RCC 7860 (cell line): ENCODE measurements around the gene RBM48.
A peak's percentile ranks its signal among the peaks of the same experiment; 100 is the strongest.
"Not testable (repeated sequence)": the region's sequence is repeated elsewhere in the genome, so short reads cannot be mapped to it uniquely, and the experiment has no call there.

ENCODE experiments used
- DNase-seq: peaks from one replicate; pipeline ENCODE4 v3.0.0-alpha.2; 2015; ENCODE audit warnings: low spot score
- FAIRE-seq: peaks from 2 replicates; lab custom pipeline; 2012; peaks lifted over from hg19 to GRCh38; lab: Jason Lieb, UNC

RBM48 gene

DNA sequence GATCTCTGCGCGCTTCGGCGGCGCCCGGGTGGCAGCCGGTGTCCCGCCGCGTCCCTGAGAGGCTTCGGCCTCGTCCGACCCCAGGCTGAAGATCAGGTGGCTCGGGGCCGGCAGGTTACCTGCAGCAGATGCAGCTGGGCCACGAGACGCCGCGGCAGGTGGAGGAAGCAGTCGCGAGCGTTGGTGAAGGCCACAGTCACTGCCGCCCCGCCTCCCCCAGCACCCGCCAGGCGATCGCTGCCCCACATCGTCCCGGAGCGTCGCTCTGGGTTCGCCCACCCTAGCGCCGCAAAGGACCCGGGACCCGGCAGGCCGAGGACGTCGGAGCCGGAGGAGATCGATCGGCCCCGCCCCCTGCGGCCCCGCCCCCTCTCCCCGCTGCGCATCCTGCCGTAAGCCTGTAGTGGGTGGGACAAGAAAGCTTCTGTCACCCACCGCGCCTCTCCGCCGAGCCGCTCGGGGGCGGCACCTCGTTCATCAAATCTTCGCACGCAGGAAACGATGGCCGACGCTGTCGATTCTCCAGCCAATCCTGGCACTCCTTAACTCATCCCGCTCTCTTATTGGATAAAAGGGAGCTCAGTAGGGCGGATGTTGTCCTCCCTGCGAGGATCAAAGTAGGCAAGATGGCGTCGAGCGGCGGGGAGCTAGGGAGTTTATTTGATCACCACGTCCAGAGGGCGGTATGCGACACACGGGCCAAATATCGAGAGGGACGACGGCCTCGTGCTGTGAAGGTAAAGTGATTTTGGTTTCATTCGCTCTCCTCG, at the start of gene RBM48, which contains the start of gene PEX1:
Gene RBM48 (plus strand): TSS at position 608 of the 770 bp plus-strand sequence. CDS start 19 bp downstream, at position 627.
Gene PEX1 (minus strand): TSS at position 333 of the 770 bp plus-strand sequence. CDS start 85 bp downstream, at position 248.
- peak; percentile 99 for DNase-seq
- peak; percentile 93 for FAIRE-seq

DNA sequence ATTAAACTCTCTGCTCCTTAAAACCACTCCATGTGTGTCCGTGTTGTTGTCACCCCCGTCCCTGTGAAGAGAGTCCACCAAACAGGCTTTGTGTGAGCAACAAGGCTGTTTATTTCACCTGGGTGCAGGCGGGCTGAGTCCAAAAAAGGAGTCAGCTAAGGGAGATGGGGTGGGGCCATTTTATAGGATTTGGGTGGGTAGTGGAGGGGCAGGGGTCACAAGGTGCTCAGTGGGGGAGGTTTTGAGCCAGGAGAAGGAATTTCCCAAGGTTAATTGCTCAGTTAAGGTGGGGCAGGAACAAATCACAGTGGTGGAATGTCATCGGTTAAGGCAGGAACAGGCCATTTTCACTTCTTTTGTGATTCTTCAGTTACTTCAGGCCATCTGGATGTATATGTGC, 49.4 kb upstream of the RBM48 start:
- DNase-seq, FAIRE-seq: not testable (repeated sequence)

DNA sequence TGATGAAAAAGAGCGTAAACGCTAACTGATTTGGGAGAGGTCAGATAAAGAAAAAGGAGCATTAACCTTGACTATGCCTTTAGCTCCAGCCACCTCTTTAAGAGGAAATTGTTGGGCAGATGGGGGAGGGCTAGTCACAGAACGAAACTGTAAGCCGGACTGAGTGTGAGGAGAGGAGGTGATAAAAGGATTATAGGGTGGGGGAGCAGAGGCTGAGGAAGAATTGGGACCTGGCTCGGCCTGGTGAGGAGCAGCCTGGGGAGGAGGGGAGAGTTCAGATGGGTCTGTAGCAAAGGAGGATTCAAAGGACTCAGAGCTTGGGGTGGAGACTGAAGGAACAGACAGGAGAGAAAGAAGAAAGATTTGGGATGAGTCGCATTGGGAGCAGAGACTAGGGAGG, 45.0 kb upstream of the RBM48 start:
- not testable (repeated sequence) for DNase-seq, FAIRE-seq

DNA sequence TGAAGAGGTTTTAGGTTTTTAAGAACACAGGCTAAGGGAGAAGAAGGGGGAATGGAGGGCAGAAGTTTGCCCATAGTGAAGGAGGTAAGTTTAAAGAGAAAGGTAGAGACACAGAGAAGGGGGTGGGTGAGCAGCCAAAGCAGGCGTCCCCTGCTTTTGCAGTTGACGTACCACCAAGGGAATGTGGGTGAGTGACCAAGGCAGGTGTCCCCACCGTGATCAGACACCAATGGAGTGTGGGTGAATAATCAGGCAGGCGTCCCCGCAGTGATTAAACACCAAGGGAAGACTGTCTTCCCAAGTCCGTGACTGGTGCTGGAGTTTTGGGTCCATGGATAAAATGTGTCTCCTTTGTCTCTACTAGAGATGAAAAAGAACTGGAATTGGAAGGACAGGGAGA, 44.4 kb upstream of the RBM48 start:
- not testable (repeated sequence) for DNase-seq, FAIRE-seq

GRCh38 chr7:92485267-92485892, 43.2 kb upstream of the RBM48 start:
- DNase-seq (no peak), FAIRE-seq (no peak)

DNA sequence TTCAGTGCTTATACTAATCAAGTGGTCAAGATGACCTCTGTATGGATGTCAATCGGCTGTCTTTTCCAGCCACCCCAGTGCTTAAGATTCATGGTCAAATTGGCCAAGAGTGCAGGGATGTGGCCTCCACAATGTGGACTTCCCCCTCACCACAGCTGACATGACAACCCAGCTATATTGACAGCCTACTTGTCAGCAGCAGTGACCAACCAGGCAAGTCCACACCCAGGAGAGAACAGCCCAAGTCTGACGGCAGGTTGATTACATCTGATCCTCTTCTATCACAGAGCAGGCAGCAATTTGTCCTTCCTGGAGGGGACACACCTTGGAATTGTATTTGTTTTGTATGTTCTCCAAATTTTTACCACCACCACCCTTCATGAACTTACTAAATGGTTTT, 42.6 kb upstream of the RBM48 start:
- no peak for FAIRE-seq

DNA sequence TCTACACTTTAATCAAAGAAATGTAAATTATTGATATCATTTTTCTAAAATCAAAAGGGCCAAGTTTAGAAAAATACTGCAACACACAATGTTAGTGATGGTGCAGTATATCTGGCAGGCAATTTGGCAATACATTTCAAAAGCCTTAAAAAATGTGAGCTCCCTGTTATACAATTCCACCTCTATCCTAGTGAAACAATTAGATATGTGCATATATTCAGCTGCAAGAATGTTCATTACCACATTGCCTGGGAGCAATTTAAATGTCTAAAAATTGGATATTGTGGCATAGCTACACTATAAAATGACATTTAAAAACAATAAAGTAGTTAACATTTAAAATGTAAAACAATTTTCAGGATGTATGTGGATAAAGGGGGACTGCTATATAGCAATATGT, 40.8 kb upstream of the RBM48 start:
- FAIRE-seq = no peak
- DNase-seq = no peak

More for the DNA sequence above, 42.6 kb upstream of the RBM48 start:
- no peak for DNase-seq

GRCh38 chr7:92489634-92490033, 39.0 kb upstream of the RBM48 start:
- FAIRE-seq (no peak), DNase-seq (no peak)

GRCh38 chr7:92496876-92497275, 31.7 kb upstream of the RBM48 start:
- DNase-seq = no peak
- FAIRE-seq = no peak

DNA sequence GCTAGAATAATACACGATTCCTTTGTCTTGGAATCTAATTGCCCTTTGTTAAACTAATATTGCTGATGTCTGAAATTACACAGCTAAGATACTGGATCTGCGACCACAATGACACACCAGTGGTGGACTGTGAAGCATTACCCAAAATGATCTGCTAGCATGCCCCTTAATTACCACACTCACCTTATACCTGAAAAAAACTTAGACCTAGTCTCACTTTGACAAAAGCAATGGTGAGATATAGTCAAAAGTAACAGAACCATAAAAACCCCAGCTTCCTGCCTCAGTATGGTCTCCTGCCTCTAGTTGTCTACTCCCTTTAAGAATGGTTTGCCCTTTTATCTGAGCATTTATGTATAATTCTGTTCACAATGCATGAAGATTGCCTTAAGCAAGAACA, 30.0 kb upstream of the RBM48 start:
- no peak for FAIRE-seq
- no peak for DNase-seq

DNA sequence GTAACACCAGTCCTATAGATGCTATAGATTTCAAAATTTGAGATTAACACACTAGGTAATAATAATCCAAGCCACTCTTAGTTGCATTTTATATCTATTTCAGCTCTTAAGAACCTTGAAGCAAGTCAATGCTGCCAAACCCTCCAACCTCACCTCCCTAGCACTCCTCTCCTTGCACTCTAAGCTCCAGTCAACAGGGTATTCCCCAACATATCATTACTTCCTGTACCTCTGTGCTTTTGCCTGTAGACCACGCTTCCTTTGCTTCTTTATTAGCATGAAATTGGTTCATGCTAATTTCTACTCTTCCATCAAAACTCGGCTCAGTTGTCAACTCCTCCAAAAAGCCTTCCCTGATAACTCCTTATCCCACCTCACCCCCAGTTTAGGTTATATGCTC, 24.8 kb upstream of the RBM48 start:
- no peak for DNase-seq
- FAIRE-seq = no peak

- DNase-seq = no peak
These were observed 24.0 kb upstream of the RBM48 start for GRCh38 chr7:92504563-92504962.

GRCh38 chr7:92506363-92506762, 22.2 kb upstream of the RBM48 start:
- no peak for FAIRE-seq

More at GRCh38 chr7:92504563-92504962, 24.0 kb upstream of the RBM48 start:
- FAIRE-seq = no peak

GRCh38 chr7:92508946-92509345, 19.6 kb upstream of the RBM48 start:
- DNase-seq (no peak), FAIRE-seq (no peak)

More at GRCh38 chr7:92506363-92506762, 22.2 kb upstream of the RBM48 start:
- no peak for DNase-seq

GRCh38 chr7:92513167-92513902, 15.3 kb upstream of the RBM48 start:
- FAIRE-seq (no peak), DNase-seq (no peak)

GRCh38 chr7:92517631-92518030, 11.0 kb upstream of the RBM48 start:
- FAIRE-seq = no peak
- no peak for DNase-seq

- DNase-seq (no peak), FAIRE-seq (no peak)
These were observed 8.6 kb upstream of the RBM48 start for GRCh38 chr7:92520024-92520423.

DNA sequence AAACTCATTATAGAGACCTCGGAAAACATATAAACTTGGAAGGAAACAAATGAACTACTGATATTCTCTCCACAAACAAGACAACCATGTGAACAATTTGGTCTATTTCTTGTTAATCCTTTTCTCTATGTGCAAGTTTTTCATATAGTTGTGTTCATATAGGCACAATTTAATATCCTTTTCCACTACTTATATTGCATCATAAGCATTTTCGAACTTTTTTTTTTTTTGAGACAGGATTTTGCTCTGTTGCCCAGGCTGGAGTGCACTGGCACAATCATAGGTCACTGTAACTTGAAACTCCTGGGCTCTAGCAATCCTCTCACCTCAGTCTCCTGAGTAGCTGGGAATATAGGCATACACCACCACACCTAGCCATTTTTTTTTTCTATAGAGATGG, 5.5 kb upstream of the RBM48 start:
- no peak for FAIRE-seq
- DNase-seq = no peak

DNA sequence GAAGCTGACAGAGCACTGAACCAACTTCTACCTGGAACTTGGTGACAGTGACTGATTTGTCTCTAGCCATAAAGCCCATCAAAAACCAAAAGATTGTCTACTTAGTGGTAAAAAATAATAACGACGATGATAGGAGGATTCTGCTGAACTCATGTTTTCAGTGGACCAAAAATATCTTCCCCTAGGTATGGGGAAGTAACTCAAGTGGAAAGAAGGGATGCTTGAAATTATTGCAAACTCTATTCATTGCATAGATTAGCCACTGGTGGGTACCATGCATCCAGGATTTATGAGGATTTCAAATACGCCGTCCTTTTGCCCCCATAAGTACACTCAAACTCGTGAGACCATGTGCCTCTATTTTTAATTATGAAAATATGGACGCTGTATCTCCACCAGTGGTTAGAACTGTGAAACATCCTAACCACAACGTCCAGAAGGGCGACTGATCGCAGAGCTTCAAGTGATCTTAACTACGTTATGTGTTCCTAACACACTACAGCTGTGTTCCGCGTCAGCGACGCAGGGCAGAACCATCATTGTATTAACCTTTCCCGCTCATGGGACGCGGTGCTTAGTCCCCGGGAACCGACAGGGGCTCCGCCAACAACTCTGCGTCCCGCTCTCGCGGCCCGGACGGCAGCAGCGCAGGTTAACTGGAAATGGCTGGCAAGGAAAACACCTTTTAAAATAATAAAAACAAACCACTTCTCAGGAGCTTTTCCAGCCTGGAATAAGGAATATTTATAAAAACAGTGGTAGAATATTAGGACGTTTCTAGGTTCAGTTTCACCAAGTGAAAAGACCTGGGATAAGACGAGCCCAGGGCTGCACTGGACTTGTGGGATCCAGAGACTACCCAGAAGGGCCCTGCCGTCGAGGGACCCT, 1.1 kb upstream of the RBM48 start:
- peak; percentile 46 for DNase-seq
- FAIRE-seq = no peak

- FAIRE-seq (no peak), DNase-seq (no peak)
These were observed 316 bp downstream of the RBM48 start for GRCh38 chr7:92528958-92529264.

DNA sequence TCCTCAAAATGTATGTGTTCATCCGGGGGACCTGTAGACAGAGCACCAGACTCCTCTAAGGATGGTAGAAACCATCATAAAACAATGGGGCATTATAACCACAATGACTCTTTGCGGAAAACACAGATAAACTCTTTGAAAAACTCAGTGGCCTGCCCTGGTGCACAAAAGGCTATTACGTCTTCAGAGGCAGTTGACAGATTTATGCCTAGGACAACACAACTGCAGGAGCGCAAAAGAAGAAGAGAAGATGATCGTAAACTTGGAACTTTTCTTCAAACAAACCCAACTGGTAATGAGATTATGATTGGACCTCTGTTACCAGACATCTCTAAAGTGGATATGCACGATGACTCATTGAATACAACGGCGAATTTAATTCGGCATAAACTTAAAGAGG, 6.0 kb downstream of the RBM48 start:
- FAIRE-seq (no peak), DNase-seq (no peak)
